HG03460 (cell line): Measurements from ENCODE around the gene IQCK.

Experiments
- ATAC-seq: cut with Tn5 transposase; IDR thresholded peaks from one replicate; pipeline ENCODE4 v1.9.1; 2021; ENCODE audit not compliant: unreplicated experiment

The IQCK gene

DNA sequence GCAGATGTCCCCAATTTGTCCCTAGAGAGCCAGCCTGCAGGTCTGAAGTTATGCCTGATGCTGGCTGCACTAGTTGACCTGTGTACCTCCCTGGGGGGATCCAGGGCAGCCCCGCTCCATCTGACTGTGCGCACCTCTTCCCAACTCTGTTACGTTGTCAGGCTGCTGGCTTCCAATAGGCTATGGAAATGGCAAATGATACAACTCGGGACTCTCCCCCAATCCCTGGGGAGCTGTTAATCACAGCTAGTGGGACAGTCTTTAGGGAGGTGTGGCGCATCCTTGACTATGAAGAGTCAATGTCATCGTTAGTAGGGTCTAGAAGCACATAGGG, 136.4 kb downstream of the IQCK start:
- no peak for ATAC-seq

- no peak for ATAC-seq
These were observed 138.0 kb downstream of the IQCK start for GRCh38 chr16:19856120-19856519.

- ATAC-seq: no peak
These were observed 139.7 kb downstream of the IQCK start for GRCh38 chr16:19857593-19858339.

GRCh38 chr16:19858340-19859018, 140.4 kb downstream of the IQCK start:
- ATAC-seq: no peak

- no peak for ATAC-seq
These were observed 141.1 kb downstream of the IQCK start for GRCh38 chr16:19859166-19859565.

- ATAC-seq: no peak
These were observed 141.5 kb downstream of the IQCK start for GRCh38 chr16:19859603-19860002.

DNA sequence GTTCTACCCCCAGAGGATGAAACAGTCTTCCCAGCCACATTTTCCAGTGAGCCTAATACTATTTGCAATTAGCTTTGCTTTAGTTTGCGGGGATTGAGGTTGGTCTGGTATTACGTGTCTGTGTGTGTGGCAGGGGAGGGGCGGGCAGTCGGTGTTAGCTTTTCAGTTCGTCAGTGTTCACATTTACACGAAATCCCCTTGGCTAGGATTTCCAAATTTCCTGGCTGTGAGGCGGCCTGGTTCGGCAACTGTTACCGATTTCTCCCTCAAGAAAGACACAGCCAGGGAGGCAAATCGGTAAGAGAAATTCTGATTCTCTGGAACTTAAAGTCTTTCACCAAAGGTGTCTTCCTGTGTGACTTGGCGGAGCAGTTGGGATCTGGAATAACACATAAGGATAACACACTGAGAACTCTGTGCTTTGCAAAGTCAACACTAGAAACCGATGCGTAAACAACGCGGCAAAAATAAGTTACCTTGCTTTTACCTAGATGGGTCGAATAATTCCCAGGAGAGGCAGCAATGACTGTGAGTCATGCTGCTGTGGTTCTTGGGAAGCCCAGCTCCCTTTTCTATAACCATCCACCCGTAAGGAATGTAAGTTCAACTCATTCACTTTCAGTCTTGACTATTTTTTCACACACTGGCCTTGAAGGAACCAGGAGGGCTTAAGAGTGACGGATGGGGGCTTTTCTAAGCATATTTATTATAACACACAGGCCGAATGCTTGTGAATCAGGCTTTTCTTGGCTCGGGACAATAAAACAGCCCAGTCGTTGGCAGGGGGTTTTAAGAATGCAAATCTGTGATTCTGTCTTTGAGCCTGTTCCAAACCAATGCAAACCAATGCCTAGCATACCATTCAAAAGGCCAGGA, 142.3 kb downstream of the IQCK start:
- ATAC-seq: no peak

DNA sequence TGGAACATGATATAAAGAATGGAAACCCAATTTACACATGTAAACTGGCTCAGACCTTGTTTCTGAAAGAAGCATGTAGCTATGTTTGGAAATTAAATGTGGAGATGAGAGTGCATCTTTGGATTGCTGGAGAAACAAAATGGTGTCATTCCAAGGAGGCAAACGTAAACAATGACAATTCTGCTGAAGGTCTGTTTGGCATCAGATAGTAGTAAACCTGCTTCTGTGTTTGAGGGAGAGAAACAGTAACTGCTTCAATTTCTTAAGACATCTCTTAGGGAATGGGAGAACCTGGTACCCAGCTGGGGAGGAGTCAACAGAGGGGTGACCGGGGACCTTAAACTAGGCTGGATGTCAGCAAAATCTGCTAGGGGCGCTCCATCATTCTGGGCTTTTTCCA, 143.1 kb downstream of the IQCK start:
- no peak for ATAC-seq

DNA sequence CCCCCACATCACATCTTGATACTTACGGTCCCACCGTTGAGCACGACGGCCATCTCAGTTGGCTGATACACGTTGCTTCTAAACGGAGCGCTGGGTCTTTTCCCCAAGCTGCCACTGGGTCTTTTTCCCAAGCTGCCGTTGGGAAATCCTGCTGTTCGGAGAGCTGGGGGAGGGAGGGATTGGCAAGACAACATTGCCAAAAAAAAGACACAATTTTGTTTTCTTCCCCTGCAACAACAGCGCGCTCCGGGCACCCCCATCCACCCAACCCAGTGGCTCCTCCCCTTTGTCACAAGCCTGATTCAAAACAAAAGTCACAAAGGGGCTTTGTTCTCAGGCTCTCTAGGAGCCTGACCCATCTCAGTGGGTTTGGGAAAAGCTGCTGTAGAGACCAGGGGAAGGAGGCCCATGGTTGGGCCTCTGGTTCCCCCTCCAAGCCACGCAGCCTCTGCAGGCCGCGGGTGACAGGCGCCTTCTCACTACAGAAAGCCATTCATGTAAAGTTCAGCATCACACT, 143.8 kb downstream of the IQCK start:
- ATAC-seq: no peak

GRCh38 chr16:19863990-19864389, 145.9 kb downstream of the IQCK start:
- no peak for ATAC-seq

GRCh38 chr16:19864566-19864965, 146.5 kb downstream of the IQCK start:
- ATAC-seq: no peak

- ATAC-seq: no peak
These were observed 150.3 kb downstream of the IQCK start for GRCh38 chr16:19868421-19868820.

GRCh38 chr16:19871721-19872120, 153.7 kb downstream of the IQCK start:
- no peak for ATAC-seq

DNA sequence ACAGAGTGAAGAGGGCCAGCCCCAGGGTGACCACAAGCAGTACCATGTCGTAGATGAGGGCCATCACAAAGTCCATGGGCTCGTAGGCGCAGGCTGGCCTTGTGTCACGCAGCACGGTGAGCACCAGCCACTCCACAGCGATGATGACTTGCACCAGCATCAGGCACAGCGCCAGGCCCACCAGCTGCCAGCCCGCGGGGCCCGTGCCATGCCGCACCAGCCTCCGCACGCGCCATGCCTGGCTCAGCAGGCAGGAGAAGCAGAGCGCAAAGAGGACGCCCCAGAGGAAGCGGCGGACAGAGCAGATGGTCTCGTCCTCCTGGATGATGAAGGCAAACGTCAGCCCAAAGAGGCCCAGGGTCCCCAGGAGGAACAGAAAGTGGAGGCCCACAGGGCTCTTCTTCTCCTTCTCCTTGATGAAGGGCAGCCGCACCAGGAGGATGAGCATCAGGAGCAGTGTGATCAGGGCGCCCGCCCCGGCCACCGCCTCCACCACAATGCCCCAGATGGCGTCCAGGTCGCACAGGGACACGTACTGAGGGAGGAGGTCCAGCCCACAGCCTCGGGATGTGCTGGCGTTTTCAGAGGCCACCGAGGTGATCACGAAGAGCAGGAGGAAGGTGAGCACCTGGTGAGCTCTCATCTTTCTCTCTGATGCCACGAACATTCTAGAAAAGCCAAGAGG, 154.2 kb downstream of the IQCK start:
- no peak for ATAC-seq

DNA sequence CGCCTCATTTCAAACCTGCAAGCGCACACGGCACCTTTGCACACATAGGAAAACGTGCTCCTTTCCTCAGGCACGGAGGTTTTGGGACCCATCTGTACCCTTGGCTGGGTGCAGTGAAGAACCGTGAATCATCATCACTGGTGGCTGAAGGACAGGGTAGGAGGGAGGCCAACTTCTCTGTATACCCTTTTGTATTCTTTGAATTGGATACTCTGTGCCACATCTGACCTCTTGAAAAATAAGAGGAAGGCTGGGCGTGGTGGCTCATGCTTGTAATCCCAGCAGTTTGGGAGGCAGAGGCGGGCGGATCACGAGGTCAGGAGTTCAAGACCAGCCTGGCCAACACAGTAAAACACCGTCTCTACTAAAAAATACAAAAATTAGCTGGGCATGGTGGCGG, 154.9 kb downstream of the IQCK start:
- no peak for ATAC-seq

DNA sequence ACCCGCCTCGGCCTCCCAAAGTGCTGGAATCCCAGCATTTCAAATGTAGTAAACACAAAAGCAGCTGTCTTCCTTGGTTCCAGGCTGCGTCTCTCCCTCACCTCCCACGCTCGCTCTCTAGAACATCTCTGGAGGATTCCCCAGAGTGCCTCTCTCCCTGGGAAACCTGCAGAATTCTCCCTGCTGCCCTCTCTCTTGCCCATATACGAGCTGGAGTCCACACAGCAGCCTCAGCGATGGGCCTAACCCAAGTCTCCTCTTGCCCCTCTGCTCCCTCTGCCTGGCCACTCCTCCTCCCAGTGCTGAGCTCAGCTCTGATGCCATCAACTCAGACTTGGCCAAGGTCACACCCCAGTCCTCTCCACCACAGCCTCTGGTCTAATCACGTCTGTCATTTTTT, 156.0 kb downstream of the IQCK start:
- no peak for ATAC-seq

DNA sequence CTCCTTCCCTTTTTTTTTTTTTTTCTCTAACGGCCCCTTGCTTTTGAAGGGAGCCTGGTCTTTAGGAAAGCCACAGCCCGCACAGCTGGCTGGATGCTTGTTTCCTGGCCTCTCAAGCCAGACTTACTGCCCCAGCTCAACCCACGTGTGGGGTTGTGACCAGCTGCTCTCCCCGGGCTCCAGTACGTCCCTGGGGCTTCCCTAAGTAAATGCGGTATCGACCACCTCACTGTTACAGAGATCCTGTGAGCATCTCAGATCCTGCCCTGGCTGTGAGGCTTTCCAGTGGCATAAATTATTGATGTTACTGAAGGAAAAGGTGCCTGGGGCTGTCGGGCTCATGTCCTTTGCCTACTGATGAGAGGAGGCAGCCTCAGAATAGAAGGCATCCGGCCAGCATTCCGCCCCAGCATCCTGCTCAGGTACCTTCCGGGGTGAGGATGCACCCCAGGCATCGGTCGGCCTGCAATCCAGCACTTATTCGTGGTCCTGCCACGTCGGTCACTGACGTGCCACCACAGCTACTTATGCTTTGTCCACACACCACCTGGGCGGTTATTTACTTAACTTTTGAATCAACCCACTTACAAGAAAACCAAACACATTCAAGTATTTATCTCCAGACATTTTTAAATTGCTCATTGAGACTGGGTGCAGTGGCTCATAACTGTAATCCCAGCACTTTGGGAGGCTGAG, 156.9 kb downstream of the IQCK start:
- ATAC-seq: no peak

- ATAC-seq: no peak
These were observed 157.8 kb downstream of the IQCK start for GRCh38 chr16:19875900-19876299.

- ATAC-seq: no peak
These were observed 158.5 kb downstream of the IQCK start for GRCh38 chr16:19876501-19877059.

DNA sequence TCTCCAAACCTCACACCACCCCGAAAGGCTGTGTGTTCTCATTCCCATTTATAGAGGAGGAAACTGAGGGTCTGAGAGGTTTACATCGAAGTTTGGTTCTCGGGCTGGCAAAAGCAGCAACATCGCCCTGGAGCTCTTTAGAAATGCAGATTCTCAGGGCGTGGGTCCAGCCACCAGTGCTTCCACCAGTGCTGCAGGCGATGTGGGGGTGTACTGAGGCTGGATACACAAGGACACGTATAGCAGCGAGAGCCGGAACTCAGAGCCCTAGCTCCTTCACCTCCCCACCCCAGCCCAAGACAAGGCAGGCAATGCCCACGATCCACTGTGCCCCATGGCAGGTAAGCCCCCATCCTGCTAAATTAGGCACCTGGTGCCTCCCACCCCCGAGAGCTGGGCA, 160.7 kb downstream of the IQCK start:
- no peak for ATAC-seq
